Measurements from ENCODE around the gene RMND5B.
"Not testable (repeated sequence)": the region's sequence is repeated elsewhere in the genome, so short reads cannot be mapped to it uniquely, and the experiment has no call there.

Gene RMND5B

GRCh38 chr5:178129296-178129695, 1.5 kb upstream of the RMND5B start:
- no peak for DNase-seq

GRCh38 chr5:178130234-178130575, 609 bp upstream of the RMND5B start:
- DNase-seq: not testable (repeated sequence)

- DNase-seq: no peak
Measured at GRCh38 chr5:178131446-178131996, 707 bp downstream of the RMND5B start.

- no peak for DNase-seq
Measured at GRCh38 chr5:178136990-178137389, 6.2 kb downstream of the RMND5B start.

- DNase-seq: no peak
Measured at GRCh38 chr5:178137991-178138390, 7.2 kb downstream of the RMND5B start.

- no peak for DNase-seq
Measured at GRCh38 chr5:178141550-178141949, 10.7 kb downstream of the RMND5B start.

- no peak for DNase-seq
Measured at GRCh38 chr5:178142642-178143041, 11.8 kb downstream of the RMND5B start.

- DNase-seq: no peak
Measured at GRCh38 chr5:178143246-178143645, 12.4 kb downstream of the RMND5B start.

GRCh38 chr5:178143901-178144300, 13.1 kb downstream of the RMND5B start:
- peak in 2 of 58 donors; percentile 13 to 22 for DNase-seq

- peak in 11 of 58 donors; percentile 10 to 53 (median 22) for DNase-seq
Measured at GRCh38 chr5:178145965-178146820, 15.4 kb downstream of the RMND5B start.

- no peak for DNase-seq
Measured at GRCh38 chr5:178147406-178147805, 16.6 kb downstream of the RMND5B start.

GRCh38 chr5:178149199-178149932, 18.6 kb downstream of the RMND5B start:
- peak in 23 of 58 donors; percentile 12 to 74 (median 30) for DNase-seq

GRCh38 chr5:178150977-178151734, 20.3 kb downstream of the RMND5B start:
- DNase-seq: peak in 1 of 58 donors; percentile 12

GRCh38 chr5:178152491-178153444, 22.0 kb downstream of the RMND5B start:
- no peak for DNase-seq

GRCh38 chr5:178153530-178154340, 22.9 kb downstream of the RMND5B start, which contains the start of gene NHP2:
Gene NHP2 (minus strand): TSS chr5:178153885. CDS start chr5:178153817, 68 bp downstream.
- DNase-seq: peak; percentile 73 to 100 (median 98)

GRCh38 chr5:178155065-178155464, 24.3 kb downstream of the RMND5B start:
- no peak for DNase-seq

GRCh38 chr5:178160176-178160575, 29.4 kb downstream of the RMND5B start:
- DNase-seq: no peak

GRCh38 chr5:178162481-178162880, 31.7 kb downstream of the RMND5B start:
- DNase-seq: no peak
